Gastrocnemius medialis (tissue), 4 donors: ENCODE measurements around the gene NRARP.
"Not testable (repeated sequence)": the region's sequence is repeated elsewhere in the genome, so short reads cannot be mapped to it uniquely, and the experiment has no call there.

Experiments used
- CTCF ChIP-seq, 5 experiments: fragments of 450-650 bp in 3 of 5; fragments of 200-600 bp in 2 of 5; sonication (generic) in 2 of 5; IDR thresholded peaks in 4 of 5; conservative IDR thresholded peaks in 1 of 5; 1 replicate in 4 of 5; 2 replicates in 1 of 5; pipeline ENCODE4 v1.5.1; 2016 to 2019; ENCODE audit warnings: antibody characterized with exemption in 5 of 5, mild to moderate bottlenecking in 3 of 5, moderate library complexity in 3 of 5
- POLR2A ChIP-seq, 2 donors: fragments of 450-650 bp; IDR thresholded peaks; one replicate each; pipeline ENCODE4 v1.6.1; 2017; ENCODE audit warnings: antibody characterized with exemption in 2 of 2, mild to moderate bottlenecking in 2 of 2, moderate library complexity in 2 of 2

- TF ChIP-seq CTCF (IDR thresholded peaks at IDR 0.05 in 4 of 5, conservative IDR thresholded peaks at IDR 0.05 in 1 of 5); POLR2A (IDR thresholded peaks at IDR 0.05): not testable (repeated sequence)
These were observed 25.8 kb upstream of the NRARP start for GRCh38 chr9:137327641-137328550.
